Measurements from ENCODE around the gene NPAS3. TPM values are rescaled to one million over a fixed set of nuclear protein-coding genes. Genes with fewer than 3 reads are reported as not detected.

Gene NPAS3
- total RNA-seq, 4 donors from 2014 or later, result 0.19 to 2.1 (median 1.7) TPM; not detected in 1

DNA sequence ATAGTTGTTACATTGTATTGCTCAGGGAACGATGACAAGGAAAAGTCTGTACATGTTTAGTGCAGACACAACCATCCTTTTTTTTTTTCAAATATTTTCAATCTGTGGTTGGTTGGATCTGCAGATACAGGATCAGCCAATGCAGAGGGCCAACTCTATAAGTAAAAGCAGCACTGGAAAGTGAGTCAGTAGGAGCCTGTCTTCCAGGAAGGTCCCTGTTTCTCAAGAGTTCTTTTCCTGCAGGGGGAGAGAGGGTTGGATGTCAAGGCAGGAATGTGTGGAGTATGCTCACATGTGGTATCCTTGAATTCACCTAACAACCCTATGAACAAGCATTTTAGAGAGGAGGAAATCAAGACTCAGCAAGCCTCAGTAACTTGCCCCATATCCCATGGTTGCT lies 409.1 kb downstream of the NPAS3 start:
- H3K27me3 ChIP-seq, result no peaks in the 10 kb centered on the region
- H3K9me3 ChIP-seq, result no peaks in the 10 kb centered on the region
- no peak overlapping the region for H3K4me3 ChIP-seq
- no peak for DNase-seq
- no peaks in the 10 kb centered on the region for H3K36me3 ChIP-seq
- no peak overlapping the region for H3K27ac ChIP-seq
- TF ChIP-seq, protein P1, sequence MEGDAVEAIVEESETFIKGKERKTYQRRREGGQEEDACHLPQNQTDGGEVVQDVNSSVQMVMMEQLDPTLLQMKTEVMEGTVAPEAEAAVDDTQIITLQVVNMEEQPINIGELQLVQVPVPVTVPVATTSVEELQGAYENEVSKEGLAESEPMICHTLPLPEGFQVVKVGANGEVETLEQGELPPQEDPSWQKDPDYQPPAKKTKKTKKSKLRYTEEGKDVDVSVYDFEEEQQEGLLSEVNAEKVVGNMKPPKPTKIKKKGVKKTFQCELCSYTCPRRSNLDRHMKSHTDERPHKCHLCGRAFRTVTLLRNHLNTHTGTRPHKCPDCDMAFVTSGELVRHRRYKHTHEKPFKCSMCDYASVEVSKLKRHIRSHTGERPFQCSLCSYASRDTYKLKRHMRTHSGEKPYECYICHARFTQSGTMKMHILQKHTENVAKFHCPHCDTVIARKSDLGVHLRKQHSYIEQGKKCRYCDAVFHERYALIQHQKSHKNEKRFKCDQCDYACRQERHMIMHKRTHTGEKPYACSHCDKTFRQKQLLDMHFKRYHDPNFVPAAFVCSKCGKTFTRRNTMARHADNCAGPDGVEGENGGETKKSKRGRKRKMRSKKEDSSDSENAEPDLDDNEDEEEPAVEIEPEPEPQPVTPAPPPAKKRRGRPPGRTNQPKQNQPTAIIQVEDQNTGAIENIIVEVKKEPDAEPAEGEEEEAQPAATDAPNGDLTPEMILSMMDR (IDR thresholded peaks at IDR 0.05), result no peak
- no peak for TF ChIP-seq POLR2A (IDR thresholded peaks at IDR 0.05)
- no peaks in the 10 kb centered on the region for H3K4me1 ChIP-seq

DNA sequence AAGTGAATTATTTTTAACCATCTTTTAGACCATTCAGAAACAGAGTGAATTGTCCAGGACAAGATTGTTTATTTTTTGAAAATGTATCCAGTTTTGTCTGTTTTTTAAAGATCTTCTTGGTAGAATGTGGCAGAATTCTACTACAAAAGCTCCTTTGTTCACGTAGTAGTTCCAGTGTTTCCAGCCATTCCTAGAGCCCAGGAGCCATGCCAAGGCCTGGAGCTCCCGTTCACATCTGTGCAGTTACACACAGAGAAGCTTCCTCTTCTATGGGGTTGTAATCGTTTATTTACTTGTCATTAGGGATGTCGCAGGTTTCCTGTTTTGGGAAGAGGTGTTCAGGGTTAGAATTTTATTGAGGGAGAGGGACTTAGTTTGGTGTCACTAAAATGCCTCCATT lies 409.8 kb downstream of the NPAS3 start:
- Histone ChIP-seq H3K36me3 (no peaks in the 10 kb centered on the region), H3K27ac (no peak overlapping the region), H3K4me1 (no peaks in the 10 kb centered on the region), H3K9me3 (no peaks in the 10 kb centered on the region), H3K4me3 (no peak overlapping the region), H3K27me3 (no peaks in the 10 kb centered on the region)
- TF ChIP-seq POLR2A (IDR thresholded peaks at IDR 0.05), result no peak
- TF ChIP-seq, protein P1 (IDR thresholded peaks at IDR 0.05), result no peak
- DNase-seq, result no peak

DNA sequence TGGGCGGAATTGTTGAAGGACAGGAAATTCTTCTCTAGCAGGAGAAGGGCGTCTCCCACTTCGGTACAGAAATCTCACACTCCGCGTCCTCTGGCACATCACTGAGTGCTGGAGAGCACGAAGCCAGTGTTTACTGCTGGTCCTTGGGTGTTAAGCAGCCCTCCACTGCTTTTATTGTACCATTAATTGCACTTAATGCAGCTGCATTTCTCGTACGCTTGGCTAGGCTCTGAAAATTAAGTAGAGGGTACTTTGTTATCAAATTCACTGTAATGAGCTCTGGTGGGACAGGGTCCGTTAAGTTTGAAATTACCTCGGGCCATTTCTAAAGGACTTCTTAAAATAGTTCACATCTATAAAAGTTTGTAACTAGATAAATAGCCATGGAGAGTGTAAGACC lies 411.2 kb downstream of the NPAS3 start:
- no peak for TF ChIP-seq POLR2A (IDR thresholded peaks at IDR 0.05)
- TF ChIP-seq, protein P1 (IDR thresholded peaks at IDR 0.05), result no peak
- no peaks in the 10 kb centered on the region for H3K36me3 ChIP-seq
- no peak overlapping the region for H3K4me3 ChIP-seq
- H3K27me3 ChIP-seq, result no peaks in the 10 kb centered on the region
- H3K4me1 ChIP-seq, result no peaks in the 10 kb centered on the region
- no peaks in the 10 kb centered on the region for H3K9me3 ChIP-seq
- H3K27ac ChIP-seq, result no peak overlapping the region
- DNase-seq, result no peak

DNA sequence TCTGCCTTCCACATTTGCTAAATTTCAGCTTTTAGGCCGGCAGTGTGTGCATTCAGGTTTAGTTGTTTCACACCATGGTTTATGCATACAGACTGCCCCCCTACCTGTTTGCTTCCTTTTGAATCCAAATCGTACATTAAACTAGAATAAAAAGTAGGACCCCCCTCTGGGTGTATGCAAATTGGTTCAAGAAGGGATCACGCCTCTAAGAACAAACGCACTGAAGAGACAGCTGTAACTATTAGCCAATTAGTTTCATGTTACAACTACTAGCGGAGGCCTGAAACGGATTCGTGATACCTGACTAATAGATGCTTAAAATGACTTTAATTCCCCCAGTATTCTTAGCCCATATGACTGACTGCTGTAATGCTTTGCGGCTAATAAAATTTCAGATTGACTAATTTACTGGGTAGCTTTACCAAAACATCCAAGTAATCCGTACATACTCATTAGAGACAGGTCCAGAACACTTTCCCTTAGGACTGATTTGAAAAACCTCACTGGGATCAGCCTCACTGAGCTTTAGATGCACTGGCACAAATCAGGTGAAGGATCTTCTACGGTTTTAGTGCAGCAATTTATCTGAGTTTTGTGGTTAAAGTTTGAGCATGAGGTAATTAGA lies 411.8 kb downstream of the NPAS3 start:
- H3K4me3 ChIP-seq, result no peak overlapping the region
- TF ChIP-seq POLR2A (IDR thresholded peaks at IDR 0.05), result no peak
- TF ChIP-seq, protein P1 (IDR thresholded peaks at IDR 0.05), result no peak
- H3K27ac ChIP-seq, result no peak overlapping the region
- no peaks in the 10 kb centered on the region for H3K27me3 ChIP-seq
- DNase-seq, result no peak
- H3K4me1 ChIP-seq, result no peaks in the 10 kb centered on the region
- no peaks in the 10 kb centered on the region for H3K9me3 ChIP-seq
- H3K36me3 ChIP-seq, result no peaks in the 10 kb centered on the region

DNA sequence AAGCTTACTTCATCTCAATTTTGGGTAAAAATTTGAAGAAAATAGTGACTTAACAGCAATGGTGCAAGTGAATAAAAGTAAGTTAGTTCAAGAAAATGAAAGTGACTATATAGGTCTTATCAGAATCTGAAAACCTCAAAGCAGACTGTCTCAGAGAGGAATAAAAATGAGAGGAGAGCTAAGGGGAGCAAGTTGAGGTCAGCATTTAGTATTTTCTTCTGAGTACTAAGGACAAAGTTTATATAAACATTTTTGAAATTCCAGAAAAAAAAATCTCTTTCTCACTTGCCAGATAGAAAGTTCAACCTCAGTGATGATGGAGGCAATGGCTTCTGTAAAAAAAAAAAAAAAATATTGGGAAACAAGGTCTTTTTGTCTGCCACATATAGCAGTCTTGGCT lies 414.1 kb downstream of the NPAS3 start:
- H3K36me3 ChIP-seq, result no peaks in the 10 kb centered on the region
- no peak overlapping the region for H3K27ac ChIP-seq
- H3K9me3 ChIP-seq, result no peaks in the 10 kb centered on the region
- H3K27me3 ChIP-seq, result no peaks in the 10 kb centered on the region
- DNase-seq, result no peak
- H3K4me1 ChIP-seq, result no peaks in the 10 kb centered on the region
- no peak overlapping the region for H3K4me3 ChIP-seq
- TF ChIP-seq POLR2A (IDR thresholded peaks at IDR 0.05), result no peak
- TF ChIP-seq, protein P1 (IDR thresholded peaks at IDR 0.05), result no peak

DNA sequence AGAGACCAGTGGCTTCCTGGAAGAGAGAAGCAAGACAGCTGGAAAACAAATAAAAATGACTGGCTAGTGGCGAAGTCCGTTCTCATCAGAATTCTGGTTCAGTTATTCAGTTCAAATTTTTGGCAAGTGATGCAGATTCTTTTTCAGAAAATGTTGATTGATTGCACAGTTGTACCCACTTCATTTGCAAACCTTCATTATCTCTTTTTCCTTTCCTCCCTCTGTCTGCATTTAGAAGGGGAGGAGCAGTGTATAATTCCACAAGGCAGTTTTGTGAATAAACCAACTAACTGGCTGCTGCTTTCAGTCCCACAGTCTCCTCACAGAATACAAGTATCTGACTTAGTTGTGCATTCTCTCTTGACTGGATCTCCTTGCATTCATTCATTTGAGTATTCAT lies 417.5 kb downstream of the NPAS3 start:
- Histone ChIP-seq H3K4me1 (no peaks in the 10 kb centered on the region), H3K9me3 (no peaks in the 10 kb centered on the region), H3K4me3 (no peak overlapping the region), H3K27ac (no peak overlapping the region), H3K27me3 (no peaks in the 10 kb centered on the region), H3K36me3 (no peaks in the 10 kb centered on the region)
- TF ChIP-seq, protein P1 (IDR thresholded peaks at IDR 0.05), result no peak
- TF ChIP-seq POLR2A (IDR thresholded peaks at IDR 0.05), result no peak
- DNase-seq, result no peak
